ENCODE results near the gene RIC1.

DNA sequence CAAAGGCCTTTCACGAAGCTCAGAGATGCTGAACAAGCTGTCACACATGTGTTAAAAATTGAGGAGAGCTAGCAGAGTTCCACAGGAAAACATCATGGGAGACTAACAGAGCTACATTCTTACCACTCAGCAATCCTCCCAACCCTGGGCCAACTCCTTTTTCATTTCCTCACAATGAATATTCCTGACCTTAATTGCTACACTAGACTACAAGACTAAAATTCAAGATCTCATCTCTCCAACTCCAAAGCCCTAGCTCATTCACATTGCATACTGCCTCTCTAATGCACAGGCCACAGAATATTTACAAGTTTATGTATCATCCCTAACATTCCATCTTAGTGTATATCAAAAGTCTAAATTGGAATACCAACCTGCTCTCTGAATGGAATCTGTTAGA, 182.8 kb downstream of the RIC1 start:
- TF ChIP-seq, protein P1, sequence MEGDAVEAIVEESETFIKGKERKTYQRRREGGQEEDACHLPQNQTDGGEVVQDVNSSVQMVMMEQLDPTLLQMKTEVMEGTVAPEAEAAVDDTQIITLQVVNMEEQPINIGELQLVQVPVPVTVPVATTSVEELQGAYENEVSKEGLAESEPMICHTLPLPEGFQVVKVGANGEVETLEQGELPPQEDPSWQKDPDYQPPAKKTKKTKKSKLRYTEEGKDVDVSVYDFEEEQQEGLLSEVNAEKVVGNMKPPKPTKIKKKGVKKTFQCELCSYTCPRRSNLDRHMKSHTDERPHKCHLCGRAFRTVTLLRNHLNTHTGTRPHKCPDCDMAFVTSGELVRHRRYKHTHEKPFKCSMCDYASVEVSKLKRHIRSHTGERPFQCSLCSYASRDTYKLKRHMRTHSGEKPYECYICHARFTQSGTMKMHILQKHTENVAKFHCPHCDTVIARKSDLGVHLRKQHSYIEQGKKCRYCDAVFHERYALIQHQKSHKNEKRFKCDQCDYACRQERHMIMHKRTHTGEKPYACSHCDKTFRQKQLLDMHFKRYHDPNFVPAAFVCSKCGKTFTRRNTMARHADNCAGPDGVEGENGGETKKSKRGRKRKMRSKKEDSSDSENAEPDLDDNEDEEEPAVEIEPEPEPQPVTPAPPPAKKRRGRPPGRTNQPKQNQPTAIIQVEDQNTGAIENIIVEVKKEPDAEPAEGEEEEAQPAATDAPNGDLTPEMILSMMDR (IDR thresholded peaks at IDR 0.05) = no peak
- no peak for TF ChIP-seq POLR2A (IDR thresholded peaks at IDR 0.05)

Data from adrenal gland (tissue), 5 donors.